Measurements from ENCODE around the gene DTNA.

Gene DTNA

DNA sequence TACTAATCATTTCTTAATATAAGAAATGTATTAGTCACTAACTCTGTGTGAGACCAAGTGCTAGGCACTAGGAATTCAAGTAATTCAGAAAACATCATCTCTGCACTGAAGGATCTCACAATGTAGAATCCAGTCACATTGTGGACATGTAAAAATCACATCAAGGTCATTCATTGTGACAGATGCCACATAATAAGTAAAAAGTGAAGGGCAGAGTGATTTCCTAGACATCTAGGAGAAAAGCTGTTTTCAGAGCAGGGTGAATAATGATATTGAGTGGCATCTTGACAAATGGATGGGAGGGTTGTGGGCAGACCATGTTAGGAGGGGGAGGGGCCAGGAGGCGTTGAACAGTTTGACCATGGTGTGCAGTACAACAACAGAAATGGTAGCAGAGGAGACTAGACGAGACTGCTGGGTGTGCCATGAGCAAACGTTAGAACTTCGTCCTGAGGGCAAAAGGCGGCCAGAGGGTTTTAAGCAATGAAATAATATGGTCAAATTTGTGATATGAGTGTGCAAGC, 93.8 kb downstream of the DTNA start:
- TF ChIP-seq MAX (IDR thresholded peaks at IDR 0.05) (no peak), EP300 (IDR thresholded peaks at IDR 0.05; ENCODE audit: borderline replicate concordance) (no peak), FOXM1 (IDR thresholded peaks at IDR 0.05; ENCODE audit: borderline replicate concordance, low read depth) (no peak), EGR1 (IDR thresholded peaks at IDR 0.05) (no peak), TCF12 (IDR thresholded peaks at IDR 0.05; ENCODE audit: low read depth) (no peak), YY1 (IDR thresholded peaks at IDR 0.05; ENCODE audit: low read depth) (no peak), RAD21 (IDR thresholded peaks at IDR 0.05; ENCODE audit: low read depth) (no peak), NFIC (IDR thresholded peaks at IDR 0.05) (no peak), TAF1 (IDR thresholded peaks at IDR 0.05; ENCODE audit: low read depth) (no peak), CREB1 (IDR thresholded peaks at IDR 0.05; ENCODE audit: low read depth) (no peak)
- TF ChIP-seq, protein P1, sequence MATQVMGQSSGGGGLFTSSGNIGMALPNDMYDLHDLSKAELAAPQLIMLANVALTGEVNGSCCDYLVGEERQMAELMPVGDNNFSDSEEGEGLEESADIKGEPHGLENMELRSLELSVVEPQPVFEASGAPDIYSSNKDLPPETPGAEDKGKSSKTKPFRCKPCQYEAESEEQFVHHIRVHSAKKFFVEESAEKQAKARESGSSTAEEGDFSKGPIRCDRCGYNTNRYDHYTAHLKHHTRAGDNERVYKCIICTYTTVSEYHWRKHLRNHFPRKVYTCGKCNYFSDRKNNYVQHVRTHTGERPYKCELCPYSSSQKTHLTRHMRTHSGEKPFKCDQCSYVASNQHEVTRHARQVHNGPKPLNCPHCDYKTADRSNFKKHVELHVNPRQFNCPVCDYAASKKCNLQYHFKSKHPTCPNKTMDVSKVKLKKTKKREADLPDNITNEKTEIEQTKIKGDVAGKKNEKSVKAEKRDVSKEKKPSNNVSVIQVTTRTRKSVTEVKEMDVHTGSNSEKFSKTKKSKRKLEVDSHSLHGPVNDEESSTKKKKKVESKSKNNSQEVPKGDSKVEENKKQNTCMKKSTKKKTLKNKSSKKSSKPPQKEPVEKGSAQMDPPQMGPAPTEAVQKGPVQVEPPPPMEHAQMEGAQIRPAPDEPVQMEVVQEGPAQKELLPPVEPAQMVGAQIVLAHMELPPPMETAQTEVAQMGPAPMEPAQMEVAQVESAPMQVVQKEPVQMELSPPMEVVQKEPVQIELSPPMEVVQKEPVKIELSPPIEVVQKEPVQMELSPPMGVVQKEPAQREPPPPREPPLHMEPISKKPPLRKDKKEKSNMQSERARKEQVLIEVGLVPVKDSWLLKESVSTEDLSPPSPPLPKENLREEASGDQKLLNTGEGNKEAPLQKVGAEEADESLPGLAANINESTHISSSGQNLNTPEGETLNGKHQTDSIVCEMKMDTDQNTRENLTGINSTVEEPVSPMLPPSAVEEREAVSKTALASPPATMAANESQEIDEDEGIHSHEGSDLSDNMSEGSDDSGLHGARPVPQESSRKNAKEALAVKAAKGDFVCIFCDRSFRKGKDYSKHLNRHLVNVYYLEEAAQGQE (IDR thresholded peaks at IDR 0.05; ENCODE audit: low read depth), result no peak

GRCh38 chr18:34805103-34805877, 95.2 kb downstream of the DTNA start:
- TF ChIP-seq FOXM1 (IDR thresholded peaks at IDR 0.05; ENCODE audit: borderline replicate concordance, low read depth) (no peak), YY1 (IDR thresholded peaks at IDR 0.05; ENCODE audit: low read depth) (no peak), TAF1 (IDR thresholded peaks at IDR 0.05; ENCODE audit: low read depth) (no peak), RAD21 (IDR thresholded peaks at IDR 0.05; ENCODE audit: low read depth) (no peak), NFIC (IDR thresholded peaks at IDR 0.05) (no peak), TCF12 (IDR thresholded peaks at IDR 0.05; ENCODE audit: low read depth) (no peak), USF1 (IDR thresholded peaks at IDR 0.05) (no peak), EP300 (IDR thresholded peaks at IDR 0.05; ENCODE audit: borderline replicate concordance) (no peak), CREB1 (IDR thresholded peaks at IDR 0.05; ENCODE audit: low read depth) (no peak), EGR1 (IDR thresholded peaks at IDR 0.05) (no peak), TEAD4 (IDR thresholded peaks at IDR 0.05) (no peak), CEBPB (IDR thresholded peaks at IDR 0.05) (no peak), MAX (IDR thresholded peaks at IDR 0.05) (no peak)
- TF ChIP-seq, protein P1 (IDR thresholded peaks at IDR 0.05; ENCODE audit: low read depth), result no peak

GRCh38 chr18:34805878-34806351, 95.8 kb downstream of the DTNA start:
- TF ChIP-seq NFIC (IDR thresholded peaks at IDR 0.05) (no peak), CEBPB (IDR thresholded peaks at IDR 0.05) (no peak), EP300 (IDR thresholded peaks at IDR 0.05; ENCODE audit: borderline replicate concordance) (no peak), MAX (IDR thresholded peaks at IDR 0.05) (no peak), EGR1 (IDR thresholded peaks at IDR 0.05) (no peak), FOXM1 (IDR thresholded peaks at IDR 0.05; ENCODE audit: borderline replicate concordance, low read depth) (no peak), TAF1 (IDR thresholded peaks at IDR 0.05; ENCODE audit: low read depth) (no peak), USF1 (IDR thresholded peaks at IDR 0.05) (no peak), RAD21 (IDR thresholded peaks at IDR 0.05; ENCODE audit: low read depth) (no peak), ZBTB7A (IDR thresholded peaks at IDR 0.05; ENCODE audit: low read depth) (no peak), TCF12 (IDR thresholded peaks at IDR 0.05; ENCODE audit: low read depth) (no peak), CREB1 (IDR thresholded peaks at IDR 0.05; ENCODE audit: low read depth) (no peak), YY1 (IDR thresholded peaks at IDR 0.05; ENCODE audit: low read depth) (no peak), TEAD4 (IDR thresholded peaks at IDR 0.05) (no peak)
- TF ChIP-seq, protein P1 (IDR thresholded peaks at IDR 0.05; ENCODE audit: low read depth), result no peak
